ENCODE data around the gene URGCP. TPM values are rescaled to one million over a fixed set of nuclear protein-coding genes. Genes with fewer than 3 reads are reported as not detected.

URGCP gene
- total RNA-seq, 1 experiment from 2014 or later = 28.0 TPM

- H3K9ac ChIP-seq (ENCODE audit: low read length) = no peak overlapping the region
- no peaks in the 10 kb centered on the region for H3K9me2 ChIP-seq (ENCODE audit: insufficient read depth)
- no peak overlapping the region for H3K4me3 ChIP-seq (replicated peaks in 1 of 2; ENCODE audit: low read depth in 1 of 2, low read length in 2 of 2)
- TF ChIP-seq ZBTB33 (IDR thresholded peaks at IDR 0.05; ENCODE audit: extremely low read depth, insufficient replicate concordance, low read length) (no peak), CBX3 (IDR thresholded peaks at IDR 0.05; ENCODE audit: low read depth) (no peak)
- no peak for ATAC-seq
- H3K79me2 ChIP-seq (ENCODE audit: insufficient read depth, low read length) = no peaks in the 10 kb centered on the region
- H3K4me2 ChIP-seq (ENCODE audit: low read length) = no peak overlapping the region
- ChIA-PET CTCF (no interaction called here), POLR2A (no interaction called here), RAD21 (ENCODE audit: low non-redundant PET in 1 of 2, low total read pairs in 2 of 2, uncharacterized antibody in 2 of 2, unreplicated experiment in 2 of 2) (no interaction called here)
- BruUV-seq (replicated peaks) = no TSS peak
- H3K27me3 ChIP-seq (ENCODE audit: insufficient read depth, low read length) = no peaks in the 10 kb centered on the region
- no peak overlapping the region for H2AFZ ChIP-seq (ENCODE audit: low read depth, low read length, poor library complexity, severe bottlenecking)
- H3K9me3 ChIP-seq (ENCODE audit: control insufficient read depth in 1 of 2, insufficient read depth in 1 of 2, low read depth in 1 of 2, low read length in 2 of 2) = no peaks in the 10 kb centered on the region
- H3K4me1 ChIP-seq (ENCODE audit: control insufficient read depth in 1 of 2, insufficient read depth in 2 of 2, low read length in 2 of 2) = no peaks in the 10 kb centered on the region
- intact Hi-C loops (cut with micrococcal nuclease) = no loop called here
- H4K20me1 ChIP-seq (ENCODE audit: insufficient read depth) = no peaks in the 10 kb centered on the region
- no peak for DNase-seq (ENCODE audit: low read depth, low spot score)
- H3K27ac ChIP-seq (ENCODE audit: low read depth, low read length) = no peak overlapping the region
- no peaks in the 10 kb centered on the region for H3K36me3 ChIP-seq (ENCODE audit: control insufficient read depth in 1 of 2, insufficient read depth in 2 of 2, low read length in 2 of 2)
These were observed 50.1 kb downstream of the URGCP start for GRCh38 chr7:43856316-43856715.

- CTCF ChIA-PET = no interaction called here
- RAD21 ChIA-PET (ENCODE audit: low non-redundant PET in 1 of 2, low total read pairs in 2 of 2, uncharacterized antibody in 2 of 2, unreplicated experiment in 2 of 2) = no interaction called here
- TF ChIP-seq SIN3A (IDR thresholded peaks at IDR 0.05; ENCODE audit: low read depth) = no peak
- TF ChIP-seq ZFX (IDR thresholded peaks at IDR 0.05) = no peak
- TF ChIP-seq CBX3 (IDR thresholded peaks at IDR 0.05; ENCODE audit: low read depth) = no peak
- TF ChIP-seq POLR2AphosphoS5 (IDR thresholded peaks at IDR 0.05; ENCODE audit: low read depth, low read length) = no peak
- no peak for TF ChIP-seq ATF3 (IDR thresholded peaks at IDR 0.05)
- no peaks in the 10 kb centered on the region for H3K79me2 ChIP-seq (ENCODE audit: insufficient read depth, low read length)
- no peaks in the 10 kb centered on the region for H3K9me2 ChIP-seq (ENCODE audit: insufficient read depth)
- H2AFZ ChIP-seq (ENCODE audit: low read depth, low read length, poor library complexity, severe bottlenecking) = no peak overlapping the region
- H3K4me2 ChIP-seq (ENCODE audit: low read length) = no peak overlapping the region
- ATAC-seq = no peak
- POLR2A ChIA-PET = no interaction called here
- H3K36me3 ChIP-seq (ENCODE audit: control insufficient read depth in 1 of 2, insufficient read depth in 2 of 2, low read length in 2 of 2) = no peaks in the 10 kb centered on the region
- BruUV-seq (replicated peaks) = no TSS peak
- intact Hi-C loops (cut with micrococcal nuclease) = no loop called here
- no peak for DNase-seq (ENCODE audit: low read depth, low spot score)
- no peak overlapping the region for H3K4me3 ChIP-seq (replicated peaks in 1 of 2; ENCODE audit: low read depth in 1 of 2, low read length in 2 of 2)
- H3K9me3 ChIP-seq (ENCODE audit: control insufficient read depth in 1 of 2, insufficient read depth in 1 of 2, low read depth in 1 of 2, low read length in 2 of 2) = no peaks in the 10 kb centered on the region
- no peak overlapping the region for H3K27ac ChIP-seq (ENCODE audit: low read depth, low read length)
- H4K20me1 ChIP-seq (ENCODE audit: insufficient read depth) = no peaks in the 10 kb centered on the region
- no peaks in the 10 kb centered on the region for H3K27me3 ChIP-seq (ENCODE audit: insufficient read depth, low read length)
- no peak overlapping the region for H3K9ac ChIP-seq (ENCODE audit: low read length)
- H3K4me1 ChIP-seq (ENCODE audit: control insufficient read depth in 1 of 2, insufficient read depth in 2 of 2, low read length in 2 of 2) = no peaks in the 10 kb centered on the region
These were observed 51.2 kb downstream of the URGCP start for GRCh38 chr7:43855176-43855575.

Measured in HCT116 (cell line).